ENCODE results near the gene RHBDF1. TPM values are rescaled to one million over a fixed set of nuclear protein-coding genes. Genes with fewer than 3 reads are reported as not detected.

Gene RHBDF1
- total RNA-seq, 1 experiment from 2014 or later: 26.3 TPM

DNA sequence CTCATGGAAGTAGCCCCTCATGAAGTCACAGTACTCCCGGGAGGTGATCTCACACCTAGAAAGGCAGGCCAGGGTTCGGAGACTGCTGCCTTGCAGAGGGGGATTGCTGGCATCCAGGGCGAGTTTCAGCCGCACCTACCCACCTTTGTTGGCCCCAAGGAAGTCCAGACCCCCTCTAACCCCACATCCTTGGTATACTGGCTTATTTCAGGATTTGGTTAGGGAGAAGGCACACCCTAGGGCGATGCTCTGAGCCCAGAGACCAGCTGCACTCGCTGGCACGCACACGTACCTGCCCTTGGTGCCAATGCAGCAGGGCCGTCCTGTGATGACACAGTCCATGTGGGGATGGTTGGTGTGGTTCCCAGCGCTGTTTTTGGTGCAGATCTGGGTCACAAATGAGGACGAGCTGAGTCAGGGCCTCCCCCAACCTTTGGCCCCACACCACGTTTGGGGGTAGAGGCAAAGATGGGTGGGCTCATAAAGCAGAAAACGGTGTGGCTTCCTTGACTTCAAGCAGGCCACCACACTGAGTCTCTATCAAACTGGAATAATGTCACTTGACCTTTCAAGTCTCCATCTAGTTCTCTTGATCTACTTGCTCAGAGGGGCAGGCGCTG is 12.9 kb downstream of the RHBDF1 start:
- intact Hi-C loops (cut with micrococcal nuclease): no loop called here
- no peak for ATAC-seq
- Histone ChIP-seq H3K9me3 (ENCODE audit: low read length) (no peaks in the 10 kb centered on the region), H3F3A (ENCODE audit: low read length, unreplicated experiment) (no peaks in the 10 kb centered on the region), H3K4me1 (ENCODE audit: insufficient read depth, low read length) (no peaks in the 10 kb centered on the region), H3K27ac (ENCODE audit: low read length) (no peak overlapping the region), H3K36me3 (ENCODE audit: low read depth, low read length) (no peaks in the 10 kb centered on the region; the same call in 1 of the 2 replicates), H3K9me2 (replicated peaks; ENCODE audit: low read length) (no peaks in the 10 kb centered on the region), H3K4me3 (ENCODE audit: low read length) (no peak overlapping the region), H3K27me3 (ENCODE audit: low read length) (no peaks in the 10 kb centered on the region), H3K4me2 (ENCODE audit: low read length) (no peak overlapping the region), H3K79me2 (ENCODE audit: low read length) (0 out of 2 replicates have a peak, but pooled peaks cover 7% of the 10 kb centered on the region), H3K9ac (ENCODE audit: low read length) (no peak overlapping the region), H2AFZ (ENCODE audit: low read length) (no peak overlapping the region), H4K20me1 (ENCODE audit: low read length) (no peaks in the 10 kb centered on the region)
- no TSS peak for BruUV-seq (replicated peaks)
- CTCF ChIA-PET: no interaction called here
- DNase-seq: no peak
- TF ChIP-seq, protein P1, sequence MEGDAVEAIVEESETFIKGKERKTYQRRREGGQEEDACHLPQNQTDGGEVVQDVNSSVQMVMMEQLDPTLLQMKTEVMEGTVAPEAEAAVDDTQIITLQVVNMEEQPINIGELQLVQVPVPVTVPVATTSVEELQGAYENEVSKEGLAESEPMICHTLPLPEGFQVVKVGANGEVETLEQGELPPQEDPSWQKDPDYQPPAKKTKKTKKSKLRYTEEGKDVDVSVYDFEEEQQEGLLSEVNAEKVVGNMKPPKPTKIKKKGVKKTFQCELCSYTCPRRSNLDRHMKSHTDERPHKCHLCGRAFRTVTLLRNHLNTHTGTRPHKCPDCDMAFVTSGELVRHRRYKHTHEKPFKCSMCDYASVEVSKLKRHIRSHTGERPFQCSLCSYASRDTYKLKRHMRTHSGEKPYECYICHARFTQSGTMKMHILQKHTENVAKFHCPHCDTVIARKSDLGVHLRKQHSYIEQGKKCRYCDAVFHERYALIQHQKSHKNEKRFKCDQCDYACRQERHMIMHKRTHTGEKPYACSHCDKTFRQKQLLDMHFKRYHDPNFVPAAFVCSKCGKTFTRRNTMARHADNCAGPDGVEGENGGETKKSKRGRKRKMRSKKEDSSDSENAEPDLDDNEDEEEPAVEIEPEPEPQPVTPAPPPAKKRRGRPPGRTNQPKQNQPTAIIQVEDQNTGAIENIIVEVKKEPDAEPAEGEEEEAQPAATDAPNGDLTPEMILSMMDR (conservative IDR thresholded peaks at IDR 0.05; ENCODE audit: low read depth, low read length): no peak
- TF ChIP-seq EZH2phosphoT487 (IDR thresholded peaks at IDR 0.05; ENCODE audit: borderline replicate concordance, low read length) (no peak), EZH2 (IDR thresholded peaks at IDR 0.05; ENCODE audit: low read length, unreplicated experiment) (no peak)
- POLR2A ChIA-PET (ENCODE audit: unreplicated experiment): no interaction called here

DNA sequence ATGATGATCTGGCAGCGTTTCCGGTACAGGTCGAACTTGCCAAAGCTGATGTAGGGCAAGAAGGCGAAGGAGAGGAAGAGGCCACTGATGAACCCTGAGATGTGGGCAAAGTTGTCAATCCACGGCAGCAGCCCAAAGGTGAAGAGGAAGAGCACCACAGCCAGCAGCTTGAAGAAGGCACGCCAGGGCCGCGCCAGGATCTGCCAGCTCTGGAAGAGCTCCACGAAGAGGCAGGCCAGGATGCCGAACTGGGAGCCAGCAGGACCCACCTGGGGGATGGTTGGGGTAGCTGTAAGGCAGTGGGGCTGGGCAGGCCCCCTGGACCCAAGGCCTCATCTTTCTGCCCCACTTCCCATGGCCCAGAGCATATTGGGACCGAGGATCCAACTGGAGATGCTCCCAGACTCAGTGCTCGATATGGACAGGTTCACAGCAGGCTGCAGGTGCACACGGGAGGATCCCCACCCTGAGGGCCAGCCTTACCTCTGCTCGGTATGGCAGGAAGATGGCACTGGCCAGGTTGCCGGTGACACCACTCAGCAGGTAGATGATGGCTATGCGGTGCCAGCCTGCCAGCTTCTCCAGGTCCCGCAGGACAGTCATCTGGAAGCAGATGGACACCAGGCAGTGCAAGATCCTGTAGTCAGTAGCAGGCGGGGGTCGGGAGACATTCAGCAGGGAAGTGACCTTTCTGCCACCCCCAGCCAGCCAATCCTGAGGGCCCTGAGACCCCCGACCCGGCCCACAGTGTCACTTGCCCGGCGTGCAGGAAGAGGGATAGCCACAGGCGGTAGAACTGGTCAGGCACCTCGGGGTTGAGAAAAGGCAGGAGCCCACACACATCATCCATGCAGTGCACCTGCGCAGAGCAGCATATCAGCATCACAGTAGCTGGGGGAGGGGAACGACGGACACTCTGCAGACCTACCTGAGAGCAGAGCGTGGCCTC is 13.7 kb downstream of the RHBDF1 start:
- Histone ChIP-seq H4K20me1 (ENCODE audit: low read length) (no peaks in the 10 kb centered on the region), H3K36me3 (ENCODE audit: low read depth, low read length) (no peaks in the 10 kb centered on the region; the same call in 1 of the 2 replicates), H3K27me3 (ENCODE audit: low read length) (no peaks in the 10 kb centered on the region), H3K27ac (ENCODE audit: low read length) (no peak overlapping the region), H2AFZ (ENCODE audit: low read length) (no peak overlapping the region), H3K4me3 (ENCODE audit: low read length) (no peak overlapping the region), H3K4me1 (ENCODE audit: insufficient read depth, low read length) (no peaks in the 10 kb centered on the region), H3F3A (ENCODE audit: low read length, unreplicated experiment) (no peaks in the 10 kb centered on the region), H3K9me2 (replicated peaks; ENCODE audit: low read length) (no peaks in the 10 kb centered on the region), H3K9me3 (ENCODE audit: low read length) (no peaks in the 10 kb centered on the region), H3K9ac (ENCODE audit: low read length) (no peak overlapping the region), H3K79me2 (ENCODE audit: low read length) (peaks cover 15% of the 10 kb centered on the region), H3K4me2 (ENCODE audit: low read length) (no peak overlapping the region)
- POLR2A ChIA-PET (ENCODE audit: unreplicated experiment): no interaction called here
- intact Hi-C loops (cut with micrococcal nuclease): no loop called here
- ATAC-seq: no peak
- TF ChIP-seq EZH2 (IDR thresholded peaks at IDR 0.05; ENCODE audit: low read length, unreplicated experiment) (no peak), EZH2phosphoT487 (IDR thresholded peaks at IDR 0.05; ENCODE audit: borderline replicate concordance, low read length) (no peak)
- TF ChIP-seq, protein P1 (conservative IDR thresholded peaks at IDR 0.05; ENCODE audit: low read depth, low read length): no peak
- DNase-seq: no peak
- BruUV-seq (replicated peaks): no TSS peak
- CTCF ChIA-PET: no interaction called here
